ENCODE results near the gene SPTBN1.

- TF ChIP-seq CBFB (CRISPR knock-in tag; IDR thresholded peaks at IDR 0.05), result no peak
- no peak for TF ChIP-seq POLR2AphosphoS5 (IDR thresholded peaks at IDR 0.05; ENCODE audit: control insufficient read depth, insufficient read depth, low read depth, low read length)
- TF ChIP-seq, protein P1, sequence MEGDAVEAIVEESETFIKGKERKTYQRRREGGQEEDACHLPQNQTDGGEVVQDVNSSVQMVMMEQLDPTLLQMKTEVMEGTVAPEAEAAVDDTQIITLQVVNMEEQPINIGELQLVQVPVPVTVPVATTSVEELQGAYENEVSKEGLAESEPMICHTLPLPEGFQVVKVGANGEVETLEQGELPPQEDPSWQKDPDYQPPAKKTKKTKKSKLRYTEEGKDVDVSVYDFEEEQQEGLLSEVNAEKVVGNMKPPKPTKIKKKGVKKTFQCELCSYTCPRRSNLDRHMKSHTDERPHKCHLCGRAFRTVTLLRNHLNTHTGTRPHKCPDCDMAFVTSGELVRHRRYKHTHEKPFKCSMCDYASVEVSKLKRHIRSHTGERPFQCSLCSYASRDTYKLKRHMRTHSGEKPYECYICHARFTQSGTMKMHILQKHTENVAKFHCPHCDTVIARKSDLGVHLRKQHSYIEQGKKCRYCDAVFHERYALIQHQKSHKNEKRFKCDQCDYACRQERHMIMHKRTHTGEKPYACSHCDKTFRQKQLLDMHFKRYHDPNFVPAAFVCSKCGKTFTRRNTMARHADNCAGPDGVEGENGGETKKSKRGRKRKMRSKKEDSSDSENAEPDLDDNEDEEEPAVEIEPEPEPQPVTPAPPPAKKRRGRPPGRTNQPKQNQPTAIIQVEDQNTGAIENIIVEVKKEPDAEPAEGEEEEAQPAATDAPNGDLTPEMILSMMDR (IDR thresholded peaks at IDR 0.05 in 2 of 3, conservative IDR thresholded peaks at IDR 0.05 in 1 of 3; ENCODE audit: insufficient read depth in 2 of 3, low read depth in 1 of 3, low read length in 3 of 3), result no peak
- no peak for TF ChIP-seq ZBTB40 (IDR thresholded peaks at IDR 0.05)
- TF ChIP-seq ZBTB40 (CRISPR knock-in tag; IDR thresholded peaks at IDR 0.05), result no peak
- no peak for TF ChIP-seq MLX (CRISPR knock-in tag; conservative IDR thresholded peaks at IDR 0.05)
- TF ChIP-seq NRF1 (conservative IDR thresholded peaks at IDR 0.05 in 1 of 2, IDR thresholded peaks at IDR 0.05 in 1 of 2), result no peak
- no peak for TF ChIP-seq ZNF224 (CRISPR knock-in tag; IDR thresholded peaks at IDR 0.05)
- no peak for TF ChIP-seq EZH2 (IDR thresholded peaks at IDR 0.05; ENCODE audit: borderline replicate concordance, low read depth, low read length)
- TF ChIP-seq POLR3A (IDR thresholded peaks at IDR 0.05; ENCODE audit: borderline replicate concordance, extremely low read depth, insufficient read depth, insufficient read length), result no peak
- TF ChIP-seq BCLAF1 (IDR thresholded peaks at IDR 0.05; ENCODE audit: borderline replicate concordance in 1 of 2, control insufficient read depth in 1 of 2, low read depth in 2 of 2, low read length in 1 of 2), result no peak
- TF ChIP-seq RAD21 (CRISPR knock-in tag; conservative IDR thresholded peaks at IDR 0.05 in 1 of 2, IDR thresholded peaks at IDR 0.05 in 1 of 2), result no peak
- no peak for TF ChIP-seq CCAR2 (IDR thresholded peaks at IDR 0.05; ENCODE audit: low read depth, low read length)
- TF ChIP-seq GABPB2 (CRISPR knock-in tag; conservative IDR thresholded peaks at IDR 0.05), result no peak
- TF ChIP-seq CEBPB (tag; IDR thresholded peaks at IDR 0.05), result no peak
Observed at GRCh38 chr2:54439582-54439981, 16.5 kb upstream of the SPTBN1 start.

Data from K562 (cell line).